Liver (tissue), 9 donors: Measurements from ENCODE around the gene TOM1L2. TPM values are rescaled to one million over a fixed set of nuclear protein-coding genes. Genes with fewer than 3 reads are reported as not detected.
A peak's percentile ranks its signal among the peaks of the same experiment; 100 is the strongest.

ENCODE experiments used
- DNase-seq: peaks from one replicate; pipeline ENCODE4 v3.0.0-alpha.2; 2017; ENCODE audit warnings: low spot score
- H3K27ac ChIP-seq, 2 donors: one replicate each; pipeline ENCODE4 v1.7.0; 2013; ENCODE audit warnings: inconsistent platforms in 2 of 2, low read length in 2 of 2, control low read depth in 1 of 2, low read depth in 1 of 2, mild to moderate bottlenecking in 1 of 2
- H3K27me3 ChIP-seq, 4 donors: one replicate each; pipeline versions ENCODE4 v1.6.1 to v1.7.0; 2013; ENCODE audit warnings: low read length in 3 of 4, inconsistent platforms in 1 of 4, mild to moderate bottlenecking in 1 of 4, moderate library complexity in 1 of 4; ENCODE audit not compliant: control insufficient read depth in 4 of 4, insufficient read depth in 4 of 4
- H3K36me3 ChIP-seq, 4 donors: one replicate each; pipeline versions ENCODE4 v1.6.1 to v1.7.0; 2013; ENCODE audit warnings: low read length in 3 of 4, mild to moderate bottlenecking in 3 of 4, low read depth in 1 of 4, moderate library complexity in 1 of 4; ENCODE audit not compliant: control insufficient read depth in 4 of 4, insufficient read depth in 3 of 4
- H3K4me1 ChIP-seq, 4 donors: one replicate each; pipeline versions ENCODE4 v1.6.1 to v1.7.0; 2013; ENCODE audit warnings: low read length in 3 of 4, mild to moderate bottlenecking in 3 of 4, moderate library complexity in 1 of 4; ENCODE audit not compliant: control insufficient read depth in 4 of 4, insufficient read depth in 4 of 4
- H3K4me3 ChIP-seq, 3 donors: one replicate each; pipeline versions ENCODE4 v1.6.1 to v1.7.0; 2013; ENCODE audit warnings: low read length in 3 of 3, control low read depth in 1 of 3, low read depth in 1 of 3, mild to moderate bottlenecking in 1 of 3
- H3K9ac ChIP-seq, 2 donors: one replicate each; pipeline ENCODE4 v1.7.0; 2013; ENCODE audit warnings: low read length in 2 of 2, mild to moderate bottlenecking in 2 of 2, moderate library complexity in 2 of 2, control low read depth in 1 of 2, low read depth in 1 of 2
- H3K9me3 ChIP-seq, 4 donors: one replicate each; pipeline versions ENCODE4 v1.6.1 to v1.7.0; 2013; ENCODE audit warnings: low read length in 3 of 4; ENCODE audit not compliant: control insufficient read depth in 4 of 4
- EGR1 ChIP-seq, 2 donors: IDR thresholded peaks; 2 replicates each; pipeline ENCODE4 v1.6.1; 2016 to 2018; ENCODE audit warnings: antibody characterized with exemption in 2 of 2, low read depth in 2 of 2
- HNF4A ChIP-seq, 2 donors: conservative IDR thresholded peaks; 2 replicates each; pipeline ENCODE4 v1.6.1; 2016; ENCODE audit warnings: antibody characterized with exemption in 2 of 2, mild to moderate bottlenecking in 2 of 2
- HNF4G ChIP-seq: IDR thresholded peaks from 2 replicates; pipeline ENCODE4 v1.6.1; 2016; ENCODE audit warnings: antibody characterized with exemption
- RAD21 ChIP-seq, 2 donors: IDR thresholded peaks; 2 replicates each; pipeline ENCODE4 v1.6.1; 2016; ENCODE audit warnings: antibody characterized with exemption in 2 of 2, mild to moderate bottlenecking in 2 of 2
- TAF1 ChIP-seq: conservative IDR thresholded peaks from 2 replicates; pipeline ENCODE4 v1.6.1; 2016; ENCODE audit warnings: antibody characterized with exemption, mild to moderate bottlenecking
- YY1 ChIP-seq: IDR thresholded peaks from 2 replicates; pipeline ENCODE4 v1.6.1; 2016; ENCODE audit warnings: antibody characterized with exemption, mild to moderate bottlenecking
- WGBS: extraction: QIAGEN DNeasy Blood & Tissue Kit; methylation state at CpG from one replicate; pipeline ENCODE4 v1.1.7; 2013; 5-methylcytosine and 5-hydroxymethylcytosine counted together
- polyA plus RNA-seq, 2 donors: library from polyadenylated mRNA; stranded (reverse) in 1 of 2; unstranded in 1 of 2; fragments of 200-250 nt in 1 of 2; fragments of >200 nt in 1 of 2; fragmentation: Nextera tagmentation in 1 of 2; extraction: Ambion mirVana in 1 of 2; gene quantifications; one replicate each; pipeline versions ENCODE4 v1.2.1 to v1.2.3, GENCODE V29; 2013 to 2015
- total RNA-seq, 2 donors: library from RNA; depleted of rRNA; stranded (reverse); fragments of >200 nt; gene quantifications; one replicate each; pipeline ENCODE4 v1.2.3, GENCODE V29; 2014
- TF ChIP-seq, protein P1 (sequence below): IDR thresholded peaks from 2 replicates; pipeline ENCODE4 v1.6.1; 2016; ENCODE audit warnings: antibody characterized with exemption
- TF ChIP-seq, protein P2 (sequence below): IDR thresholded peaks from 2 replicates; pipeline ENCODE4 v1.6.1; 2016; ENCODE audit warnings: antibody characterized with exemption
- TF ChIP-seq, protein P3 (sequence below): fragments of 150-350 bp; IDR thresholded peaks from 2 replicates; pipeline ENCODE4 v1.5.1; 2017; ENCODE audit warnings: improper control_type of control experiment, low read depth, low read length; ENCODE audit not compliant: missing input control
- donor health status: healthy.
- donor health status: healthy.
- donor health status: healthy.
- donor health status: healthy.
- donor health status: healthy.

The TOM1L2 gene
- total and polyA plus RNA-seq, 4 donors = 5.0 to 24.0 (median 9.3) TPM

DNA sequence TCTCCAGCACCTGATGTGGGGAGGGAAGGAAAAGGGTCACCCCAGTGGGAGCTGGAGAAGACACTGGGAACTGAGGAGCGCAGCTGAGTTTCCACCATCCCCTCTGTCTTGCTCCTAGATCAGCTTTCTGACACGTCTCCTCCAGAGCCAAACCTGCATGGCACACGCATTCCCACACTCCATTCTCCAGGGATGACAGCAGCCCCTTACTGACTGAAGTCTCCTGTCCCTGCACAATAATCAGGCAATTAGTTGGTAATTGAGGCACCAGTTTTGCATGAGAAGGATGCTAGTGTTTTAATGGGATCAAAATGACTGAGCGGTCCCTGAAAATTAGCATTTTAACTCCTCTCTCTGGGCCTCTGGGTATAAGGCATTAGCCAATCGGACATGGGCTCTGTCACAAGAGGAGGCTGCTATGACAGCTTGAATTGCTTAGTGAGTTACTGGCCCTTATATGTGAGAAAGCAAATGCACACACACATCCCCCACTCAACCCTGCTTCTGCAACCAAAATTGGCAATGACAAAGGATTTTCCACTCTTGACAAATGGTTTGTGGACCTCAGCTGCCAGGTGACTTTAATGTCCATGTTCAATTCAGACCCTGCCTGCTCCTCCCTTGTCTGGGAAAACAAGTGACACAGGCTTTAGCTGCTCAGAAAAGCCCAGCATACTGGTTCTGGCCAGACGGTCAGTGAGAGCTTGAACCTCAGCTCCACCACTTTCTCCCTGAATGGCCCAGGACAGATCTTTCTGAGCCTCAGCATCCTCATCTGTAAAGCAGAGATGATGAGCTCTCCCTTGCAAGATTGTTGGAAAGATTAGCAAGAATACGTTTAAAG lies 78.2 kb downstream of the TOM1L2 start (continued):
- TF ChIP-seq TAF1 (no peak), HNF4A (conservative IDR thresholded peaks at IDR 0.05) (no peak)

DNA sequence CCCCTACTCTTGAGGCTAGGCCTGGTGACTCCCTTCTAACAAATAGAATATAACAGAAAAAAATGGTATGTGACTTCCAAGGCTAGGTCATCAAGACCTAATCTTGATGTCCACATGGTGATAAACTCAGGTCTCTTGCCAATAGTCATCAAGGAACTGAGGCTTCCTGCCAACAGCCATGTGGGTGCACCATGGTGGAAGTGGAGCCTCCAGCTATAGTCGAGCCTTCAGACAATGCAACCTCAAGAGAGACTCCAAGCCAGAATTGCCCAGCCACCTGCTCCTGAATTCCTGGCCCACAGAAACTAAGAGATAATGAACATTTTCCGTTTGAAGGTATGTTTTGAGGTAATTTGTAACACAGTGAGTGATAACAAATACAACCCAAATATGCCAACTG lies 79.5 kb downstream of the TOM1L2 start:
- Histone ChIP-seq H3K27me3 (no peaks in the 10 kb centered on the region), H3K4me3 (no peak overlapping the region), H3K36me3 (peaks cover 0 to 15% (median 3%) of the 10 kb centered on the region in 4 donors), H3K9ac (no peak overlapping the region), H3K4me1 (peaks cover 0 to 5% (median 1%) of the 10 kb centered on the region in 4 donors), H3K27ac (no peak overlapping the region), H3K9me3 (no peaks in the 10 kb centered on the region)
- DNase-seq = no peak
- TF ChIP-seq YY1 (no peak), TAF1 (no peak)
- TF ChIP-seq, protein P1, sequence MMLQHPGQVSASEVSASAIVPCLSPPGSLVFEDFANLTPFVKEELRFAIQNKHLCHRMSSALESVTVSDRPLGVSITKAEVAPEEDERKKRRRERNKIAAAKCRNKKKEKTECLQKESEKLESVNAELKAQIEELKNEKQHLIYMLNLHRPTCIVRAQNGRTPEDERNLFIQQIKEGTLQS = no peak
- 80% methylated on average over 2 of the region's 2 CpGs for WGBS

DNA sequence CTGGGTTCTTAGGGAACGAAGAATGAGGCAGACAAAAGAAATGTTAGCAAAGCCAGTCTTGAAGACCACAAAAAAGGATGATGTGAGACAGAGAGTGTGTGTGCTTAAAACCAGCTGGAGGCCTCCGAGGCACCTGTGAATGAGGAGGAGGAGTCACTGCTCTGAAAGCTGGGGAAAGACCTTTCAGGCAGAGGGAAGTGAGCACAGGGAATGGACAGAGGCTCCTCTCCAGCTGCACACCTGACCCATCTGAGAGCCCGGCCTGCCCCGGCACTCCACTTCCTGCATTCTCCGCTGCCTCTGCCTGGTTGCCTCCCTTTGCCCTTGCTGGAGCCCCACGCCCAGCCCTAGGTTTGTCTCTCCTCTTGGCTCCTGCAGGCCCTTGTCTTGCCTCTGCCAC lies 80.2 kb downstream of the TOM1L2 start:
- H3K9me3 ChIP-seq = no peaks in the 10 kb centered on the region
- no peaks in the 10 kb centered on the region for H3K27me3 ChIP-seq
- H3K4me3 ChIP-seq = no peak overlapping the region
- DNase-seq = no peak
- WGBS = 94% methylated on average over 6 of the region's 6 CpGs
- no peak overlapping the region for H3K27ac ChIP-seq
- H3K9ac ChIP-seq = no peak overlapping the region
- no peak for TF ChIP-seq RAD21 (IDR thresholded peaks at IDR 0.05)
- TF ChIP-seq EGR1 (IDR thresholded peaks at IDR 0.05; ENCODE audit: low read depth in 2 of 2) = no peak
- TF ChIP-seq, protein P2, sequence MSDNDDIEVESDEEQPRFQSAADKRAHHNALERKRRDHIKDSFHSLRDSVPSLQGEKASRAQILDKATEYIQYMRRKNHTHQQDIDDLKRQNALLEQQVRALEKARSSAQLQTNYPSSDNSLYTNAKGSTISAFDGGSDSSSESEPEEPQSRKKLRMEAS = no peak
- H3K36me3 ChIP-seq = peaks cover 0 to 15% (median 3%) of the 10 kb centered on the region in 4 donors
- no peaks in the 10 kb centered on the region for H3K4me1 ChIP-seq

DNA sequence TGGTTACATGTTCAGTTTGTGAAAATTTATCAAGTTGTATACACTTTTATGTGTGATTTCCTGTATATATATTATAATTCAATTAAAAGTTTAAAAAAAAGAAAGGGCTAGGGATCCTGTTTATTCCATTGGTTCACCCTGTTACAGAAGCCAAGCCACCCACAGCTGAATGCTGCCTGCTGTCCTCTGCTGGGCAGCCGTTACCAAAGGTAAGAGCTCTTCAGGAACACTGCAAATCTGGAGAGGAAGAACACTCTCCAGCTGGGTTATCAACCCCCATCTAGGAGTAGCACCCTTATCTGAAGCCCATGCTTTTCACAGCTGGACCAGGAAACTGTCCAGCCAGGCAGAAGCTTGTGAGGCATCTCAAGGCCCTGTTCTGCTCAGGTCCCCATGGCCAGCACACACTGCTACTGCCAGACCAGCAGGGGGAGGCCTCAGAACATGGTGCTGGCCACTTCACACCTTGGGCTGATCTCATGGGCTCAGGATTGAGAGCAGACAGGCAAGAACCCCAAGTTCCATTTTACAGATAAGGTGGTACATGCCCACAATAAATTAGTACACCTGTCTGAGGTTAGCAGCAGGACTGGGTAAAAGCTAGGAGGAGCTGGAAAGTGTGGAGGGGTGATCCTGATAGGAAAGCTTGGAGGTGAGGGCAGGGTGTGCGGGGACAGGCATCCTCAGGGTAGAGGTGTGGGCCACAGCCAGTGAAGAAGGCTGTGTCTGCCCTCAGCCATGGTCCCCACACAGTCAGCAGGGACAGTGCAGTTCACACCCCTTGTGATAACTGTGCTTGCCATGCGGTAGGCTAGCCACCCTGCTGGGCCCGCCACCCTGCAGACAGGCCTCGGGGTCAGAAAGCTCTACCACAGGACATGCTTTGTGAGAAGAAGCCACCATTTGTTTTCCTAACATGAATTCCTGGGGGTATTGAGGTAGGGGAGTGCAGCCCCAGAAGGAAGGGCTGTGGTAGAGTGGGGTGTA lies 81.1 kb downstream of the TOM1L2 start:
- no peaks in the 10 kb centered on the region for H3K9me3 ChIP-seq
- H3K4me3 ChIP-seq = no peak overlapping the region
- no peaks in the 10 kb centered on the region for H3K27me3 ChIP-seq
- DNase-seq = no peak
- no peak overlapping the region for H3K27ac ChIP-seq
- WGBS = 98% methylated on average over 5 of the region's 5 CpGs
- H3K36me3 ChIP-seq = peaks cover 0 to 15% (median 5%) of the 10 kb centered on the region in 4 donors
- no peak overlapping the region for H3K9ac ChIP-seq
- peak; percentile 92 to 95 for TF ChIP-seq RAD21 (IDR thresholded peaks at IDR 0.05)
- no peak for TF ChIP-seq HNF4G
- TF ChIP-seq, protein P3, sequence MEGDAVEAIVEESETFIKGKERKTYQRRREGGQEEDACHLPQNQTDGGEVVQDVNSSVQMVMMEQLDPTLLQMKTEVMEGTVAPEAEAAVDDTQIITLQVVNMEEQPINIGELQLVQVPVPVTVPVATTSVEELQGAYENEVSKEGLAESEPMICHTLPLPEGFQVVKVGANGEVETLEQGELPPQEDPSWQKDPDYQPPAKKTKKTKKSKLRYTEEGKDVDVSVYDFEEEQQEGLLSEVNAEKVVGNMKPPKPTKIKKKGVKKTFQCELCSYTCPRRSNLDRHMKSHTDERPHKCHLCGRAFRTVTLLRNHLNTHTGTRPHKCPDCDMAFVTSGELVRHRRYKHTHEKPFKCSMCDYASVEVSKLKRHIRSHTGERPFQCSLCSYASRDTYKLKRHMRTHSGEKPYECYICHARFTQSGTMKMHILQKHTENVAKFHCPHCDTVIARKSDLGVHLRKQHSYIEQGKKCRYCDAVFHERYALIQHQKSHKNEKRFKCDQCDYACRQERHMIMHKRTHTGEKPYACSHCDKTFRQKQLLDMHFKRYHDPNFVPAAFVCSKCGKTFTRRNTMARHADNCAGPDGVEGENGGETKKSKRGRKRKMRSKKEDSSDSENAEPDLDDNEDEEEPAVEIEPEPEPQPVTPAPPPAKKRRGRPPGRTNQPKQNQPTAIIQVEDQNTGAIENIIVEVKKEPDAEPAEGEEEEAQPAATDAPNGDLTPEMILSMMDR = peak; percentile 75
- no peaks in the 10 kb centered on the region for H3K4me1 ChIP-seq
